HepG2 (cell line): ENCODE results near the gene MIEF1. TPM values are rescaled to one million over a fixed set of nuclear protein-coding genes. Genes with fewer than 3 reads are reported as not detected.

Source experiments
- ATAC-seq: fragments of 200-7000 bp; cut with Tn5 transposase; 3 replicates; pipeline ENCODE4 v1.9.1; 2020; ENCODE audit warnings: mild to moderate bottlenecking, moderate library complexity
- BruUV-seq: library from RNA; stranded (reverse); fragments of 400-500 nt; replicated peaks from 2 replicates; lab custom pipeline; 2021; lab: Mats Ljungman, UMichigan
- CTCF ChIA-PET: fragments of 300-600 bp; formaldehyde crosslinking; extraction: SDS; loops from one replicate; lab custom pipeline; 2021; ENCODE audit warnings: low total read pairs, inconsistent platforms, low intra/inter-chr PET ratio; lab: Yijun Ruan, JAX
- POLR2A ChIA-PET: fragments of 350-600 bp; sonication (Branson Sonifier 250); formaldehyde crosslinking; loops from one replicate; lab custom pipeline; 2020; ENCODE audit warnings: antibody characterized with exemption, inconsistent platforms; lab: Yijun Ruan, JAX
- DNase-seq: peaks from one replicate; pipeline ENCODE4 v3.0.0-alpha.2; 2015; ENCODE audit warnings: low spot score
- FAIRE-seq: peaks from 3 replicates; lab custom pipeline; 2011; peaks lifted over from hg19 to GRCh38; lab: Jason Lieb, UNC
- H2AFZ ChIP-seq: one replicate; pipeline ENCODE4 v1.6.1; 2011; ENCODE audit warnings: low read length, inconsistent platforms
- H3K27ac ChIP-seq: fragments of 300-600 bp; 3 replicates; pipeline ENCODE4 v1.8.0; 2011; ENCODE audit warnings: mixed run types, mild to moderate bottlenecking, mixed read lengths, low read length, inconsistent platforms; ENCODE audit not compliant: insufficient read depth; ENCODE audit errors: extremely low read length
- H3K27me3 ChIP-seq, 2 experiments: fragments of 200-600 bp in 1 of 2; 2 replicates in 1 of 2; 3 replicates in 1 of 2; pipeline versions ENCODE4 v1.6.0 to v1.8.0; 2011; ENCODE audit warnings: low read length in 2 of 2, mild to moderate bottlenecking in 2 of 2, moderate library complexity in 2 of 2, inconsistent platforms in 1 of 2; ENCODE audit not compliant: insufficient read depth in 2 of 2, control insufficient read depth in 1 of 2
- H3K36me3 ChIP-seq, 2 experiments: fragments of 200-600 bp in 1 of 2; replicated peaks in 1 of 2; 2 replicates in 1 of 2; 3 replicates in 1 of 2; pipeline versions ENCODE4 v1.5.1 to v1.8.0; 2011; ENCODE audit warnings: low read length in 2 of 2, inconsistent platforms in 1 of 2; ENCODE audit not compliant: insufficient read depth in 2 of 2, control insufficient read depth in 1 of 2
- H3K4me1 ChIP-seq: 2 replicates; pipeline ENCODE4 v1.5.1; 2012; ENCODE audit warnings: low read length, inconsistent platforms; ENCODE audit not compliant: insufficient read depth
- H3K4me2 ChIP-seq: 2 replicates; pipeline ENCODE4 v1.6.0; 2011; ENCODE audit warnings: low read depth, low read length, inconsistent platforms
- H3K4me3 ChIP-seq, 3 experiments: fragments of 200-600 bp in 1 of 3; sonication (generic), shearing (Covaris generic) in 1 of 3; replicated peaks in 1 of 3; 2 replicates each; pipeline ENCODE4 v1.5.1; 2011 to 2016; ENCODE audit warnings: low read length in 3 of 3, inconsistent platforms in 2 of 3, low read depth in 2 of 3, mild to moderate bottlenecking in 2 of 3, control low read depth in 1 of 3, mixed read lengths in 1 of 3; ENCODE audit not compliant: insufficient read depth in 1 of 3
- H3K79me2 ChIP-seq: one replicate; pipeline ENCODE4 v1.6.1; 2011; ENCODE audit warnings: low read length, inconsistent platforms; ENCODE audit not compliant: insufficient read depth
- H3K9ac ChIP-seq: 2 replicates; pipeline ENCODE4 v1.6.0; 2011; ENCODE audit warnings: mild to moderate bottlenecking, low read depth, low read length, inconsistent platforms; ENCODE audit not compliant: insufficient read depth
- H3K9me3 ChIP-seq: 2 replicates; pipeline ENCODE4 v1.5.1; 2012; ENCODE audit warnings: mild to moderate bottlenecking, low read length
- H4K20me1 ChIP-seq: 2 replicates; pipeline ENCODE4 v1.6.0; 2011; ENCODE audit warnings: inconsistent platforms, mild to moderate bottlenecking, low read length, moderate library complexity; ENCODE audit not compliant: insufficient read depth
- AFF4 ChIP-seq: sonication (generic); formaldehyde crosslinking; IDR thresholded peaks from 2 replicates; pipeline ENCODE4 v1.4.0; 2020; ENCODE audit warnings: missing genetic modification reagents
- CENPT ChIP-seq: sonication (generic); formaldehyde crosslinking; IDR thresholded peaks from 2 replicates; pipeline ENCODE4 v1.8.0; 2022; ENCODE audit warnings: low read depth, mild to moderate bottlenecking, moderate library complexity, missing genetic modification reagents
- DRAP1 ChIP-seq: IDR thresholded peaks from 2 replicates; pipeline ENCODE4 v1.6.1; 2016; ENCODE audit warnings: missing genetic modification reagents, missing compliant biosample characterization
- ETS1 ChIP-seq: sonication (generic); formaldehyde crosslinking; IDR thresholded peaks from 2 replicates; pipeline ENCODE4 v1.4.0; 2020; ENCODE audit warnings: missing genetic modification reagents
- GATAD1 ChIP-seq: IDR thresholded peaks from 2 replicates; pipeline ENCODE4 v1.6.1; 2016; ENCODE audit warnings: missing genetic modification reagents, missing compliant biosample characterization
- HCFC1 ChIP-seq: fragments of 150-350 bp; IDR thresholded peaks from 2 replicates; pipeline ENCODE4 v1.6.1; 2014; ENCODE audit warnings: low read depth, low read length
- JDP2 ChIP-seq: sonication (generic); formaldehyde crosslinking; IDR thresholded peaks from 2 replicates; pipeline ENCODE4 v1.8.1; 2022; ENCODE audit warnings: missing genetic modification reagents, borderline replicate concordance
- KDM5A ChIP-seq: fragments of 200-600 bp; sonication (generic); IDR thresholded peaks from 2 replicates; pipeline ENCODE4 v1.7.0; 2018; ENCODE audit warnings: antibody characterized with exemption, mild to moderate bottlenecking, low read length, borderline replicate concordance
- KDM5B ChIP-seq: sonication (generic); formaldehyde crosslinking; IDR thresholded peaks from 2 replicates; pipeline ENCODE4 v1.4.0; 2020; ENCODE audit warnings: missing genetic modification reagents, mild to moderate bottlenecking, borderline replicate concordance
- MED13 ChIP-seq: sonication (generic); formaldehyde crosslinking; IDR thresholded peaks from 2 replicates; pipeline ENCODE4 v1.5.0; 2020; ENCODE audit warnings: missing genetic modification reagents
- NRL ChIP-seq: sonication (generic); formaldehyde crosslinking; IDR thresholded peaks from 2 replicates; pipeline ENCODE4 v1.5.0; 2020; ENCODE audit warnings: missing genetic modification reagents, mild to moderate bottlenecking, moderate library complexity, borderline replicate concordance
- SRY ChIP-seq: sonication (generic); formaldehyde crosslinking; IDR thresholded peaks from 2 replicates; pipeline ENCODE4 v1.8.0; 2022; ENCODE audit warnings: mild to moderate bottlenecking, missing genetic modification reagents
- ZBTB21 ChIP-seq: sonication (generic); formaldehyde crosslinking; IDR thresholded peaks from 2 replicates; pipeline ENCODE4 v1.4.0; 2020; ENCODE audit warnings: missing genetic modification reagents
- ZMYM4 ChIP-seq: sonication (generic); formaldehyde crosslinking; IDR thresholded peaks from 2 replicates; pipeline ENCODE4 v1.8.1; 2023; ENCODE audit warnings: mild to moderate bottlenecking, missing genetic modification reagents
- ZNF597 ChIP-seq: sonication (generic); formaldehyde crosslinking; IDR thresholded peaks from 2 replicates; pipeline ENCODE4 v1.5.0; 2020; ENCODE audit warnings: missing genetic modification reagents
- ZNF607 ChIP-seq: sonication (generic); formaldehyde crosslinking; IDR thresholded peaks from 2 replicates; pipeline ENCODE4 v1.5.1; 2020; ENCODE audit warnings: missing genetic modification reagents, mild to moderate bottlenecking, borderline replicate concordance
- ZNF616 ChIP-seq: sonication (generic); formaldehyde crosslinking; IDR thresholded peaks from 2 replicates; pipeline ENCODE4 v1.5.0; 2020; ENCODE audit warnings: low read depth, mild to moderate bottlenecking, missing genetic modification reagents
- ZNF639 ChIP-seq: conservative IDR thresholded peaks from 2 replicates; pipeline ENCODE4 v1.6.1; 2018; ENCODE audit warnings: missing genetic modification reagents
- WGBS: methylation state at CpG from one replicate; pipeline ENCODE4 v1.1.6; 2017; ENCODE audit warnings: low lambda C conversion rate; 5-methylcytosine and 5-hydroxymethylcytosine counted together
- in situ Hi-C: cut with HindIII; loops from 2 replicates; pipeline ENCODE4 v1.10.0; 2017; ENCODE audit warnings: low pct_unique_long_range_greater_than_20kb; ENCODE audit not compliant: extremely low pct_ligation_motif_present
- intact Hi-C: fragments of 100-400 bp; cut with micrococcal nuclease; formaldehyde crosslinking; loops from one replicate; pipeline ENCODE4 v1.10.0; 2022; ENCODE audit not compliant: unreplicated experiment
- polyA plus RNA-seq, 8 experiments: library from polyadenylated mRNA; depleted of rRNA in 3 of 8; stranded (reverse) in 7 of 8; unstranded in 1 of 8; fragments of >200 nt; fragmentation: Illumina TruSeq in 4 of 8; extraction: Trizol in 4 of 8; gene quantifications; 2 replicates each; pipeline versions ENCODE4 v1.2.1 to v1.2.3, GENCODE V29; 2011 to 2016; ENCODE audit warnings: low read depth in 4 of 8, missing spikeins in 1 of 8, mixed read lengths in 1 of 8; ENCODE audit not compliant: insufficient read depth in 1 of 8
- total RNA-seq, 5 experiments: library from RNA; depleted of rRNA; stranded (reverse); fragments of >200 nt; fragmentation: Illumina TruSeq; extraction: Trizol; gene quantifications; 2 replicates each; pipeline ENCODE4 v1.2.3, GENCODE V29; 2016; ENCODE audit warnings: low read depth in 1 of 5

The MIEF1 gene
- total and polyA plus RNA-seq, 2 of the 13 experiments (the other 11 are each of a cell fraction or from before 2014, with no cell fraction given): 21.7 to 34.8 TPM

GRCh38 chr22:39454385-39454871 lies 47.7 kb upstream of the MIEF1 start:
- H3K79me2 ChIP-seq: no peaks in the 10 kb centered on the region
- no TSS peak for BruUV-seq
- FAIRE-seq (no peak), ATAC-seq (no peak), DNase-seq (no peak)
- in situ Hi-C loops (no loop called here), intact Hi-C loops (no loop called here)
- CTCF ChIA-PET: no interaction called here
- H3K27me3 ChIP-seq: peaks cover 10 to 58% of the 10 kb centered on the region in 2 experiments; a peak in 4 of 5 replicates
- no peaks in the 10 kb centered on the region for H3K36me3 ChIP-seq
- H3K9ac ChIP-seq: no peak overlapping the region
- WGBS: 45% methylated on average over 6 of the region's 7 CpGs
- POLR2A ChIA-PET: interaction anchor here (1.2 kb wide), 1 partner anchor 135 kb away, joined by 3 read pairs; the partner anchor contains the start of gene RPL3
- no peak overlapping the region for H3K4me2 ChIP-seq
- no peak overlapping the region for H3K27ac ChIP-seq
- H4K20me1 ChIP-seq: no peaks in the 10 kb centered on the region
- no peak overlapping the region for H3K4me3 ChIP-seq
- H2AFZ ChIP-seq: no peak overlapping the region
- no peaks in the 10 kb centered on the region for H3K4me1 ChIP-seq
- H3K9me3 ChIP-seq: no peaks in the 10 kb centered on the region
- no peak for TF ChIP-seq ZBTB21 (CRISPR knock-in tag)
- no peak for TF ChIP-seq KDM5B (CRISPR knock-in tag)
- no peak for TF ChIP-seq JDP2 (CRISPR knock-in tag)
- no peak for TF ChIP-seq NRL (CRISPR knock-in tag)
- TF ChIP-seq CENPT (CRISPR knock-in tag): no peak
- TF ChIP-seq ZNF597 (CRISPR knock-in tag): no peak
- TF ChIP-seq ZNF607 (CRISPR knock-in tag): no peak
- TF ChIP-seq KDM5A: no peak
- no peak for TF ChIP-seq AFF4 (CRISPR knock-in tag)
- no peak for TF ChIP-seq HCFC1
- TF ChIP-seq SRY (CRISPR knock-in tag): no peak
- TF ChIP-seq MED13 (CRISPR knock-in tag): no peak
- TF ChIP-seq ETS1: no peak
- no peak for TF ChIP-seq DRAP1 (CRISPR knock-in tag)
- no peak for TF ChIP-seq ZNF616 (CRISPR knock-in tag)
- no peak for TF ChIP-seq ZMYM4 (CRISPR knock-in tag)
- no peak for TF ChIP-seq GATAD1 (CRISPR knock-in tag)
- no peak for TF ChIP-seq ZNF639 (CRISPR knock-in tag)
